Measurements from ENCODE around the gene TTLL11.

GRCh38 chr9:122039234-122039633, 53.9 kb downstream of the TTLL11 start:
- TF ChIP-seq CTCF (IDR thresholded peaks at IDR 0.05; ENCODE audit: control extremely low read depth in 1 of 3, insufficient read depth in 1 of 3, low read depth in 1 of 3, low read length in 3 of 3) (no peak), EZH2 (IDR thresholded peaks at IDR 0.05; ENCODE audit: low read depth, low read length, severe bottlenecking) (no peak), POLR2AphosphoS5 (IDR thresholded peaks at IDR 0.05; ENCODE audit: low read depth, low read length) (no peak), MAFK (IDR thresholded peaks at IDR 0.05; ENCODE audit: low read depth, low read length) (no peak), MAX (IDR thresholded peaks at IDR 0.05) (no peak), NRF1 (IDR thresholded peaks at IDR 0.05; ENCODE audit: low read depth, low read length) (no peak), TEAD4 (IDR thresholded peaks at IDR 0.05; ENCODE audit: low read depth, low read length) (no peak)

All from H1 (cell line).